GM19099 (cell line): ENCODE measurements around the gene GPR162.

Experiments
- POLR2A ChIP-seq: IDR thresholded peaks from 3 replicates; pipeline ENCODE4 v1.6.1; 2011; ENCODE audit warnings: low read depth; ENCODE audit not compliant: insufficient read length; ENCODE audit errors: extremely low read depth

The GPR162 gene

DNA sequence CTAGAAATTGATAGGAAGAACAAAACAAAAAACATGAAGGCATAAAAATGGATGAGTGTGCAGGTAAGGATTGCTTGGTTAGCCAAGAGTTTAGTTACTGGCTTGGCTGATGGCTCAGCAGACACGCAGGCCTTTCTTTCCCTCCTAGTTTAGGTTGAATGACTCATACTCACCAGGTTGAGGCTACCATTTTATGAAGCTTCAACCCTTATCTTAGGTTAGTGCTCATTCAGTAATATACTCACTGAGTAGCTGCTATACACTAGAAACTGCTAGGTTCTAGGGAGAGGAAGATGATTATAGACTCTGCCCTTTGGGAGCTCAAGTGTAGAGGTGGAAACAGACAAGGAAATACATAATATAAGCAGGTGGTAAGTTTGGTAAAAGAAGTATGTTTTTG, 12.6 kb downstream of the GPR162 start:
- no peak for TF ChIP-seq POLR2A

DNA sequence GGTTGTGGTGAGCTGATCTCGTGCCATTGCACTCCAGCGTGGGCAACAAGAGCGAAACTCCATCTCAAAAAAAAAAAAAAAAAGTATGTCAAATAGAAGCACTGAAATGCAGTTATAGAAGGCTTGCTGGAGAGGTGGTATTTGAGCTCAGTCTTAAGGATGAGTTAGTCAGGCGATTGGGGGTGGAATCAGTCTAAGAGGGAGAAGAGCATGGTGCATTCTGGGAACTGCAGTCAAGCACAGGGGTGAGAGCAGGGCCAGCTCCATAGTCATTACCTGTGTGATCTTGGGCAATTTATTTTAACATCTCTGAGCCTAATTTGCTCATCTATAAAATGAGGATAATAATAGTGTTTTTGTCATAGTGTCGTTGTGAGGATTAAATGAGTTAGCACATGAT, 13.3 kb downstream of the GPR162 start:
- TF ChIP-seq POLR2A: no peak

DNA sequence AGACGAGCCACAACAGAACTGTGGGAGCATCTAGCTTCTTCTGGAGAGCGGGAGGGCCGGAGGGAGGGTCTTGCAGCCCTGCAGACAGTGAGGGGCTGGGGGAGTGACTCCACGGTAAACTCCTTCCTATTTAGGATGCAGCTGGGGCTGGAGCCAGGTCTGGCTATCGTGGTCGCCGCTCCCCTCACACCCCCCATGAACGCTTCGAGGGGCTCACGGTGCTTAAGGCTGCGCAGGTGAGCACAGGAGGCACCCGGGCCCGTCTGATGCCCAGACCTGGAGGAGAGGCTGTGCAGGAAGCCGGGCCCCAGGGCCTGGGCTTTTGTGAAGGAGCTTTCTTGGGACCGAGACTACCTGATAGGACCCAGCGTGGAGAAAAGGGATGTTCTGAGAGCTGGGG, 15.2 kb downstream of the GPR162 start:
- TF ChIP-seq POLR2A: no peak

DNA sequence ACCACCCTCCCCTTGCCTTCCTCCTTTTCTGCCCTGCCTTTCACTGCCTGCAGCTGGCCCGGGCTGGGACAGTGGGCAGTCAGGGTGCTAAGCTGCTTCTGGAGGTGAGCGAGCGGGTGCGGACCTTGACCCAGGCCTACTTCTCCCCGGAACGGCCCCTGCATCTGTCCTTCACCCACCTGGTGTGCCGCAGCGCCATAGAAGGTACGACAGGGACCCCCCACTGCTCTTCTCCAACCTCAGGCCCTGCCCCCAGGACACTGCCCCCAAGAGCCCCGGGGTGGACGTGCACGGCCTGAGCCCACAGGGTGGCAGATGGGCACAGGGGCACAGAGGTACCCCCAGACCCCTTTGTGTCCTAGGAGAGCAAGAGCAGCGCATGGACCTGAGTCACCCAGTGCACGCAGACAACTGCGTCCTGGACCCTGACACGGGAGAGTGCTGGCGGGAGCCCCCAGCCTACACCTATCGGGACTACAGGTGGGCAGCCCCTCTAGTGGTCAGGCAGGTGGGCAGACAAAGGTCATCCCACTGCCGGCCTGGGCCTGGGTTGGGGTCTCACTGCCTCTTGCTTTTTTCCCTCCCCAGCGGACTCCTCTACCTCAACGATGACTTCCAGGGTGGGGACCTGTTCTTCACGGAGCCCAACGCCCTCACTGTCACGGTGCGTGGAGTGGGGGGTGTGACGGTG, 15.9 kb downstream of the GPR162 start:
- no peak for TF ChIP-seq POLR2A

DNA sequence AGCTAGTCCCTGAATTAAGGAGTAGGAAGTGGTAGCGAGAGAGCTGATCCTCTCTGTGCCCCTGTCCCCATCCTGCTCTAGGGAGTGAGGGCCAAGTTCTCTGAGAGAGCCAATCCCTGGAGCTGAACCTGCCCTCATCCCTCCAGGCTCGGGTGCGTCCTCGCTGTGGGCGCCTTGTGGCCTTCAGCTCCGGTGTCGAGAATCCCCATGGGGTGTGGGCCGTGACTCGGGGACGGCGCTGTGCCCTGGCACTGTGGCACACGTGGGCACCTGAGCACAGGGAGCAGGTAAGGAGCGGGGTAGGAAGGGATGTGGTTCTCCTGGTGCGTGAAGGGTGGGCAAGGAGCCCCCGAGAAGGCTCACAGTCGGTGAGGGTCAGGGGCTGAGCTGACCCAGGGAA, 17.2 kb downstream of the GPR162 start:
- no peak for TF ChIP-seq POLR2A

DNA sequence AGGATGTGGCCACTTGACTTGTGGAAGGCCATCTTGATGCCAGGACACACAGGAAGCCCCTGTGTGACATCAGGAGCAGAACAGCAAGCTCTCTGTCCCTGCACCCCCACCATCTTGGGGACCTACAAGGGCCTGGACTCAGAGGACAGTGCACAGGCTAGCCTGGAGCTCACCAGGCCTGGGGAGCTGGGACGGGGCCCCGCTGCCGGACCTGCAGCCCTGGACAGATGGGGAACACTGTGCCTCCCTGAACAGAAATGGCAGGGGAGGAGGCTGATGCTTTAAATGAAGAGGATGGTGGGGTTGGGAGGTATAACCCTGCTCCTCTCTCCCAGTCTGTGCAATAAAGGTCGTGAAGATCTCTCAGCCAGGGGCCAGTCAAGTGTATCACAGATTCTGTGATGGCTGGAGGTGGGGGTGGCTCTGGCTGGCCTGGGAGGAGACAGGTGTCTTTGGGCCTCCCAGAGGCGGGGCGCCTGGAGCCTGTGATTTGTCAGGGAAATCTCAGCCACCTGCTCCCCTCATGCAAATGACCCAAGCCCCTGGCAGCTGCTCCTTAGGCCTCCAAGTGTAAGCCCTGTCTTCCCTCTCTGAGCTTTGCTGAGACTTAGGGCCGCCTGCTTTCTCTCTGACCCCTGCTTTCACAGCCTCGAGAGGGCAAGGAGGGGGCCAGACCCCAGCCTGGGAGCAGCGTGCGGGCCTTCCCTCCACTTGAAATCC, 18.0 kb downstream of the GPR162 start:
- peak; percentile 62 for TF ChIP-seq POLR2A

DNA sequence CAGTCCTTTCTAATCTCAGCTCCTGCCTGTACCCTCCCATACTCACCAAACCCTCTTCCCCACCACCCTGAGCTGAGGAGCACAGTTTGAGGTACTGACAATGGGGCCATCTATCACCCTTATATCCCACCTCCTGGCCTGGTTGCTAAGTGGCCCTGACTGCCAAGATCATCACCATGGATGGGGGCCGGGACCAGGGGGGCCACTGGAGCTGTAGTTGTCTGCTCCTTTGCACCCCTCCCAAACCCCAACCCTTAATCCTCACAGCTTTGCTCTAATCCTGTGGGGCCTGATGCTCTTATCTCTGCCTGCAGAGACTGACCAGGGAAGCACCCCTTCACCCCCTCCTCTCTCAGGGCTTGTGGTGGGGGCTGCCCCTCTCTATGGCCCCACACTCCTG, 18.7 kb downstream of the GPR162 start:
- TF ChIP-seq POLR2A: no peak

DNA sequence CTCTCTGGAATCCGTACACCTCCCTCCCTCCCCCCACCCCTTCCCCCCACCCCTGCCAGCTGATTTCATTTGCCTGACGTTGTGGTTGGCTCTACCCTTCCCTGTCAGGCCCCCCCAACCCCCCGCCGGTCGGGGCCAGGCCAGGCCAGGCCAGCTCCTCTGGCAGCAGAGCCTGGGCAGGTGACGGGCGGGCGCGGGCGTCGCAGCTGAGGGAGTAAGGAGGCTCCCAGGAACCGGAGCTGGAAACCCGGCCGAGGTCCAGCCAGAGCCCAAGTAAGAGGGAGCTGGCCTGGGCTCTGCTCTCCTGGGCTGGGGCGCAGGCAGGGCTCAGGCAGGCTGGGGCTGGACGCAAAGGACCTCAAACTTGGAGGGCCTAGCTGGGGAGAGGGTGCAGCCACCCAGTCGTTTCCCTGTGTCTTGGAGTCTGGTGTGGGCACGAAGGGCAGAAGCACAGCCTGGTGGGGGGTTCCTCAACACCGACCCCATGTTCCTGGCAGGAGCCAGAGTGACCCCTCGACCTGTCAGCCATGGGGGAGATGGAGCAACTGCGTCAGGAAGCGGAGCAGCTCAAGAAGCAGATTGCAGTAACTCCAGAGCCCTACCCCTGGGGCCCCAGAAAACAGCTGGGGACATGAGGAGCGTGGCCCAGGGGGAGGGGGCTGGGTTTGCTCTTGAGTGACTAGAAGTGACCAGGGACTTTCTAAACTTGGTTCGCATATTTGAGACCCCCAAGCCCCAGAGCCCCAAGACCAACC, 19.3 kb downstream of the GPR162 start, which contains the start of gene GNB3:
Gene GNB3 (plus strand): TSS at position 165 of the 755 bp plus-strand sequence. CDS start 363 bp downstream, at position 528.
- TF ChIP-seq POLR2A: no peak

DNA sequence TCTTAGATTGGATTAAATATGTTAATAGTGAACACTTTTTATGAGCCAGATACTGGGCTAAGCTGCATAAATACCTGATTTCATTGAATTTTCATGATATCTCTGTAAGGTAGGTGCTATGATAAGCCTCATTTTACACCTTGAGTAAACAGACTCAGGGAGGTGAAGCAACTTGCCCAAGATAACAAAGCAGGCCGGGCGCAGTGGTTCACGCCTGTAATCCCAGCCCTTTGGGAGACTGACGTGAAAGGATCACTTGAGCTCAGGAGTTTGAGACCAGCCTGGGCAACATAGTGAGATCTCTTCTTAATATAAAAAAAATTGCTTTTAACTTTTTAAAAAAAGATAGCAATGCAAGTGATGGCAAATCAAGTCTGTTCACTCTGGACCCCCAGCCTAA, 20.5 kb downstream of the GPR162 start:
- TF ChIP-seq POLR2A: no peak

DNA sequence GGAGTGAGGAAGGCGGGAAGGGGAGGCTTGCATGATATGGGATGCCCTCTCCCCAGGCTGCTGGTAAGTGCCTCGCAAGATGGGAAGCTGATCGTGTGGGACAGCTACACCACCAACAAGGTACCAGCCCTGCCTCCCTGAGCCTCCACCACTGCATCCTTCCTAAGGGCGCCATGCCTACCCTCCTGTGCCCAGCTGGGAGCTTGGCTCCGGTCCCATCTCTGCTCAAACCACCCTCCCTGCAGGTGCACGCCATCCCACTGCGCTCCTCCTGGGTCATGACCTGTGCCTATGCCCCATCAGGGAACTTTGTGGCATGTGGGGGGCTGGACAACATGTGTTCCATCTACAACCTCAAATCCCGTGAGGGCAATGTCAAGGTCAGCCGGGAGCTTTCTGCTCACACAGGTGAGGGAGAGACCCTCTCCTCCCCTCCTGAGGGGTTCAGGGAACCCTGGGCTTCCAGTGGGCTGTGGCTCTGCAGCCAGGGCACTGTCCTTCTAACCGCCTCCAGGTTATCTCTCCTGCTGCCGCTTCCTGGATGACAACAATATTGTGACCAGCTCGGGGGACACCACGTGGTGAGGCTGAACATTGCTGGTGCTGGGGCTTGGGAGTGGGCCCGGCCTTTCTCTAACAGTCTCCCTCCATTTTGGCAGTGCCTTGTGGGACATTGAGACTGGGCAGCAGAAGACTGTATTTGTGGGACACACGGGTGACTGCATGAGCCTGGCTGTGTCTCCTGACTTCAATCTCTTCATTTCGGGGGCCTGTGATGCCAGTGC, 21.7 kb downstream of the GPR162 start:
- no peak for TF ChIP-seq POLR2A

DNA sequence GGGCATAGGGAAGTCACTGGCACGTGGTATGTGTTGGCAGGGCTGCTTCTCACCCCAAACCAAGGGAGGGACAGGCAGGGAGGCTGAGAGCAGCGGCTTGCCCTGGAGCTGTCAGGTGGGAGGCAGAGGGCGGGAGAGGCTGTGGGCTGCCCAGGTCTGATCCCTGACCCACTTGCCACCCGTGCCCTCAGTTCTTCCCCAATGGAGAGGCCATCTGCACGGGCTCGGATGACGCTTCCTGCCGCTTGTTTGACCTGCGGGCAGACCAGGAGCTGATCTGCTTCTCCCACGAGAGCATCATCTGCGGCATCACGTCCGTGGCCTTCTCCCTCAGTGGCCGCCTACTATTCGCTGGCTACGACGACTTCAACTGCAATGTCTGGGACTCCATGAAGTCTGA, 23.8 kb downstream of the GPR162 start:
- peak; percentile 19 for TF ChIP-seq POLR2A

DNA sequence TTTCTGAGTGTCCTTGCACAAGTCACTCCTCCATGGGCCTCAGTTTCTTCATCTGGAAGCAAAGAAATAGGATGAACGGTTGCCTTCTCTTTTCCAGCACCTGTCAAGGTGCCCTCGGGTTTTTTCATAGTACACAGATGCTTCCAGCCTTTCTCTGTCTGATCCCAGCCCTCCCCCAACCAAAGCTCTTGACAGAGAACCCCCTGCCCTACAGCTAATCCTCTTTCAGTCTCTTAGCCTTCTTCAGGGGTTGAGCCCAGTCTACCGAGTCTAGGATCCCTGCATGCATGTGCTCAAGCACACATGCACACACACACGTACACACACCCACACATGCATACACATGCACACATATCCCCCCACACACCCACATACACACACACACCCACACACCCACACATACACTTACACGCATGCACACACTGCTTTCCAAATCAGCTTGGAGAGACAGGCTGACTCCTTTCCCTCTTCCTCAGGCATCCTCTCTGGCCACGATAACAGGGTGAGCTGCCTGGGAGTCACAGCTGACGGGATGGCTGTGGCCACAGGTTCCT, 24.8 kb downstream of the GPR162 start:
- no peak for TF ChIP-seq POLR2A

DNA sequence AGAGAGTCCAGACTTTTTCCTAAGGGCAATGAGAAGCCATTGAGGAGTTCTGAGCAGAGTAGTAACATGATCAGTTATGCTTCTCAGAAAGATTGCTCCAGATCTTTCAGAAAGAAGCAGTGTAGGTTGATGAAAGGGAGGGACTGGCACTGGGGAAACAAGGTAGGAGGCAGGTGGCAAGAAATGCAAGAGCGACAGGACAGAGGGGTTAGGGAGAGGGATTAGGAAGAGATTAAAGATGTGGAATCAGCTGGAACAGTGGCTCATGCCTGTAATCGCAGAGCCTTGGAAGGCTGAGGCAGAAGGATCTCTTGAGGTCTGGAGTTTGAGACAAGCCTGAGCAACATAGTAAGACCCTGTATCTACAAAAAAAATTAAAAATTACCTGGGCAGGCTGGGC, 26.1 kb downstream of the GPR162 start:
- no peak for TF ChIP-seq POLR2A

DNA sequence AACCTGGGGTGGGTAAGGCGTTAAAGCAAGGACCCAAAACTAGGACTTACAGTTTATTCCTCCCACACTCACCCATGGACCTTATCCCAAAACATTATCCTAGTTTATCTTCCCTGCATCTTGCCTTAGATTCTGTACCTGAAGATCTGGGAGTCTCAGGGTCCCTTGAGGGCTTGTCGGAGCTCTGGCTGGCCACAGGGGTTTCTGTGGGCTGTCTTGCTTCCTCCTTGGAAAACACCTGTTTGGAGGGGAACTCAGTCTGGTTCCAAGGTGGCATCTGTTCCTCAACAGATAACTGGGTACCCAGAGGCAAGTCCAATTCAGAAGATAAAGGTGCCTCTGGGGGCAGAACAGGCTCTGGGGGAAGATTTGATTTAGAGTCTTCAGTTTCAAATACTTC, 27.8 kb downstream of the GPR162 start:
- TF ChIP-seq POLR2A: no peak
